Stimulated activated CD4-positive, alpha-beta T cell treated with anti-CD3 and anti-CD28 coated beads, Interleukin-1b, Interleukin-23, amount 100 ng/mL, for 4 hours (primary cell): ENCODE results near the gene AKAP6.
"Not testable (repeated sequence)": the region's sequence is repeated elsewhere in the genome, so short reads cannot be mapped to it uniquely, and the experiment has no call there.

Experiments
- DNase-seq, 2 donors: peaks; one replicate each; pipeline ENCODE4 v3.0.0-alpha.2; 2020; ENCODE audit warnings: low read depth in 2 of 2

The AKAP6 gene

DNA sequence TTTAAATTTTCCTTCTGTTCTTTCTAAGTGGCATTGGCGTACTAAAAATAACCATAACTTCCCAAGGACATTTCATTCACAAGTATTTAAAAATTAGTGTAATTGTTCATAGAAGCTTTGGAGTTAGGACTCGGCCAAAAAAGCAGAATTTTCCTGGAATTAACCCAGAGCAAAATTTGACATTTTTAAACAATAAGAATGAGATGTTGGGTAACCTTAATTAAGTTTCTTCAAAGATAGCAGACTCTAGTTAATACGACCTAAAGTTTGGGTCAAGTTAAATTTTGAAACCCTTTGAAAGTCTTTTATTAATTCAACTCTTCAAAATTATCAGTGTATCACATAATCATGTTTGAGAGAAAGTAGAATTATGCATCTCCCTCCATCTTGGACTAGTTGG, 118.3 kb downstream of the AKAP6 start:
- DNase-seq: no peak

DNA sequence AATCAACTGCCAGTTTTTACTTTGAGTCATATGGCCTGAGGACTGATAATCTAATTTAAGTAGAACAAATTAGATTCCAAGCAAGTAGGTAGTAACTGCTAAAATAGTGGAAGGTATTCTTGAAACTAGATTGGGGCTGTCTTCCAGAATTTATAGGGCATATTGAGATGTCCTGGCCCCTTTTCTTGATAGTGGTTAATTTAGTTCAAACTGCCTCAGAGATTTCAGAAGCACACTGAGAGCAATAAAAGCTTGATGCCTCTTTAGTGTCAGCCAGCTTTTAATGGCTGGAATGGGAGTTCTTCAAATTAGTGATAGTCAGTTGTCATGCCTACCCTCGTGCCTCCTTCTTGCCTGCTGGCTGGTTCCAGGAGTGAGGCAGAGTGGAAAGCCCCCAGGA, 120.5 kb downstream of the AKAP6 start:
- no peak for DNase-seq

DNA sequence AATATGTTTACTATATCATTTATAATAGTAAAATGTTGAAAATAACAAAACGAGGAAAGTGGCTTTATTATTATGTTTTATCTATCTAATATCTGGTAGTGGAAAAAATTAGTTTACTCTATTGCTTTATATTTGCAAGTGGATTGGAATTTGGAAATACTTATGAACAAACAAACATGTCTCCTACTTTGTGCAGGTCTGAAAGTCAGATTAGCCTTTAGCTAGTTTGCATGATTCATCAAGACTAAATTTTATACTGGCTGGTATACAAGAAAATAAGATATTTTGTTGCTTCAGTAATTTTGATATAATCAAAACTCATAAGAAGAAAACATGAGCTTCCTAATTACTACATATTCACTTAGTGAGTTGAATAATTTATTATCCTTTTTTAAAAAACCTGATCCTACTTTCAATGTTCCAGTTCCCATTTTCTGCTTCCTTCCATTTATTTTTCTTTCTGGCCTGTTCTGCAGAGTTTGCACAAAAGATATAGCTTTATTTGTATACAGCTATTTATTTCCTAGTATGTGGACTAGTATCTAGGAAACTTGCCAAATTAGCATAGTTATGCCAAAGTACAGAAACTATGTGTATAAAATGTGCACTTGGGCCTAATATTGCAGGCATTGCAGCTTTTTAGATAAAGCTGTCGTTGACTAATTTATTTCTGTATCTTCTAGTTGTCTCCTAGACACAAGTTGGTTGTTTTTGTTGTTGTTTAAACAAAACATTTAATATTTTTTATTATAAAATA, 122.0 kb downstream of the AKAP6 start:
- DNase-seq: no peak

DNA sequence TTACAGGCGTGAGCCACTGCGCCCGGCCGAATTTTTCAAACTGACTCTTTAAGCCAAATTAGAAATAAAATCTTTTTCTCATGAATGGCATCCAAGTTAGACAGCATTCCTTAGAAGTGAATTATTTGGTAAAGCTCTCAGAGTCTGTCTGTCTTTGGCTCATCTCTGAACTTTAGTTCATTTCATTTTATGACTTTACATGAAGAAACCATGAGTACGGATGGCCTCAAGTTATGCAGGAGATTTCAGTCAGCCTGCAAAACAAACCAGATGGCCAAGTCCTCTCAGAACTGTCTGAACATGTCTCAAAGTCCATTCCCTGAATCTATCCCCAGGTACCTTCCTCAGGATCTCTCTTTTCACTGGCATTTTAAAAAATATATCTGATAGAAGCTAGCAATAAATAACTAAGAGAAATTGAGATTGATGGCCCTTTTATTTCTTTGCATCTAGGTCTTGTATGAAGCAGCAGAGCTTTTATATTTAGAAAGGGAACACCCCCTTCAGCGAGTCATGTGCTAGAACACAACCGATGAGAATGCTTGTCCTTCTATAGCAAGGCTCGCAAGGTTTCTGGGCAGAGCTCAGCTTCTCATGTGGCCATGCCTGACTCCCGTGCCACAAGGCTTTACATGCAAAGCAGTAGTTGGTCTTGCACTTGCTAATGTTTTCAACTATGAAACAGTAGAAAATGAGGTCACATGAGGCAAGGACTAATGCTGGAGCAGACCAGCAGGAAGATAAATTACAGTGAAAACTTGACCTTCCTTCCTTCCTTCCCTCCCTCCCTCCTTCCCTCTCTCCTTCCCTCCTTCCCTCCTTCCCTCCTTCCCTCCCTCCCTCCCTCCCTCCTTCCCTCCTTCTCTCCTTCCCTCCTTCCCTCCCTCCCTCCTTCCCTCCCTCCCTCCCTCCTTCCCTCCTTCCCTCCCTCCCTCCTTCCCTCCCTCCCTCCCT, 125.0 kb downstream of the AKAP6 start:
- DNase-seq: no peak

DNA sequence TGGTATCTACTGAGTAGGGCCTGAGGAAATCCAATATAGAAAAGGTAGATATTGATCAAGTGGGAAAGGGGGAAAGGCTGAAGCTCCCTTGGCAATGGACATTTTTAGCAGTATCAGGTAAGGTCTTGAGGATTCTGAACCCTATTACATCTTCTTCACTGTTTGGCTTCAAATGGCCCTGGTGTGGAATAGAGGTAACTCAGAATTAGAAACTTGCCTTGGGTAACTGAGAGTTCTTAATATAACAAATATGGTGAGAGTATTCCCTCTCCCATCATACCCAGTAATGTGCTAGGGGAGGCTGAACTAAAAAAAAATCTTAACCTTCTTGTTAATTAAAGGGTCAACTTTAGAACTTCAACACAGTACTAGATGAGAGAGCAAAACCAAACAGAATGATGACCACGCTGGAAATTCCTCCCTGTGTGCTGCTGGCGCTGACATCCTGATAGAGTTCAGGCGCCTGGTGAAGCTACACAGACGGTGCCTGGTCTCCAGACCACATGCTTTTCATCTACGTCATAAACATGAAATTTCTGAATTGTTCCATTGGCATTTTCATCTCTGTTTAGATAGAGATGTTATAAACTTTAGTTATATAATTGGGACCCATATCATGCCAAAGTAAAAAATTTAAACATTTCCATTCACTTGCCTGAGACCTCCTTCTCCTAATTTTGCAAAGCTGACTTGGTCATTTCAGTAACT, 128.3 kb downstream of the AKAP6 start:
- no peak for DNase-seq

DNA sequence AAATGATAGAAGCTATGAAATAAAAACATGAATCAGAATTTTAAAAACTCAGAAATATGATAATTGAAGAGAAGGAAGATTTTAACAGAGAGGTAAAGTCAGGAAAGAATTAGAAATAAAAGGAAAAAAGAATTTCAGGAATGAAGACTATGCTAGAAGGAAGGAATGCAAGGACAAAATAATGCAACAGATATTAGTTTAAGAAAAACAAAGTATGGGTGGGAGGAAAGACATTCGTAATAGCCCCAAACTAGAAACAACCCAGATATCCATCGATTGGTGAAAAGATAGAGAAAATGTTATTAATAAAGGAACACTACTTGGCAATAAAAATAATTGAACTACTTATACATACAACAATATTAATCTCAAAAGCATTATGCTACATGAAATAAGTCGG, 129.6 kb downstream of the AKAP6 start:
- DNase-seq: no peak

DNA sequence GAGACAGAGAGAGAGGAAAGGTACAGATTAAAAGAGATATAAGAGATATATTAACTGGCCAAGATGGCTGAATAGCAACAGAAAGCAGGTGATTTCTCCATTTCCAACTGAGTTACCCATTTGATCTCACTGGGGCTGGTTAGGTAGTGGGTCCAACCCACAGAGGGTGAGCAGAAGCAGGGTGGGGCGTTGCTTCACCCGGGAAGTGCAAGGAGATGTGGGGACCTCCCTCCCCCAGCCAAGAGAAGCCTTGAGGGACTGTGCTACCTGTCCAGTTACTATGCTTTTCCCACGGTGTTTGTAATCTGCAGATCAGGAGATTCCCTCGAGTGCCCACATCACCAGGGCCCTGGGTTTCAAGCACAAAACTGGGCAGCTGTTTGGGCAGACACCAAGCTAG, 131.2 kb downstream of the AKAP6 start:
- no peak for DNase-seq

DNA sequence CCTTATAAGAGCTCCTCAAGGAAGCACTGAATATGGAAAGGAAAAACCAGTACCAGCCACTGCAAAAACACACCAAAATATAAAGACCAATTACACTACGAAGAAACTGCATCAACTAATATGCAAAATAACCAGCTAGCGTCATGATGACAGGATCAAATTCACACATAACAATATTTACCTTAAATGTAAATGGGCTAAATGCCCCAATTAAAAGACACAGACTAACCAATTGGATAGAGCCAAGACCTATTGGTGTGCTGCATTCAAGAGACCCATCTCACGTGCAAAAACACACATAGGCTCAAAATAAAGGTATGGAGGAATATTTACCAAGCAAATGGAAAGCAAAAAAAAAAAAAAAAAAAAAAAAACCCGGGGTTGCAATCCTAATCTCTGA, 133.5 kb downstream of the AKAP6 start:
- not testable (repeated sequence) for DNase-seq

DNA sequence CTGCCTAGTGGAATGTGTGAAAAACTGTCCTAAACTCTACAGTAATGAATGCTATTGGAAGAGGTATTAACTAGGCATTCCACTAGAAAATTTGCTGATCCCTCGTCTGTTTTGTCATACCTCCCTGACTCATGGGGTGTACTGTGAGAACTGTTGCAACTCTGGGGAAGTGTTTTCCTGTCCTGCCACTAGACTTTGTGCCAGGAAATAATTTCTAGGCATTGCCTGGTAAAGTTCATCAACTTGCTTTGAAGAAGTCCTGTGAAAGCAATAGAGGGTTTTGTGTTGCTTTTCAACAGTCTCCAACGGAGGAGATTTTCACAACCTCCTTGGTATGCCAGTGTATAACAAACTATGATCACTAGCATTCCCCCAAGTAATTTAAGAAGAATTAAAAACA, 139.9 kb downstream of the AKAP6 start:
- no peak for DNase-seq

DNA sequence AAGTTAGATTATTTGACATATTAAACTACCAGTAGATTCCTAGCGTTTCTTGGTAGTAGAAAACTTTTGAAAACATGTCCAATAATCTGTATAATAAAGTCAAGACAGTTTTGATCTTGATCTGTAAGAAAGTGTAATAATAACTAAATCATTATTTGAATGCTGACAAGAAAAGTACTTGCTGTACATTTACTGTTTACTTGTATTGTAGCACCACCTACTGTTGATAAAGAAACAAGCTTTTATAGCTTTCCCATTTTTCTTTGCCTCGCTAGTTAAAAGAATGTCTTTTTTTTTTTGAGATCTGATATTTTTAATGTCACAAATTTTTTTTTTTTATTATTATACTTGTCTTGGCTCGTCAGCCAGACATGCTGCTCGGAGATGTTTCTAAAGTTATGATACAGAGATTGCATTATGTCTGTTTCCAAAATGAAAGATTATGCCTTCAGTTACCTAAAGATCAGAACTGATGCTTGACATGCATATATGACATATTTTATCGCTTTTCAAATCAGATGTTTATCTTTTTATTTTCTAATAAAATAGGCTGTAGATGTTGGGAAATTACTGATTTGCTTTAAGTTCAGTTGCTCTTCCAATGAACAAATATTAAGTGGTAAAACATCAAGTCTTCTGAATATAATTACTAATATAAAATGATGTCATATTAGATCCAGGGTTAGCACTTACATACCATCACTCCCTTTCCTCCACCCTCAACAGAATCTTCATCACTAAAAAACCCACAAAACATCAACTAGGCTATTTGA, 140.5 kb downstream of the AKAP6 start:
- DNase-seq: no peak

DNA sequence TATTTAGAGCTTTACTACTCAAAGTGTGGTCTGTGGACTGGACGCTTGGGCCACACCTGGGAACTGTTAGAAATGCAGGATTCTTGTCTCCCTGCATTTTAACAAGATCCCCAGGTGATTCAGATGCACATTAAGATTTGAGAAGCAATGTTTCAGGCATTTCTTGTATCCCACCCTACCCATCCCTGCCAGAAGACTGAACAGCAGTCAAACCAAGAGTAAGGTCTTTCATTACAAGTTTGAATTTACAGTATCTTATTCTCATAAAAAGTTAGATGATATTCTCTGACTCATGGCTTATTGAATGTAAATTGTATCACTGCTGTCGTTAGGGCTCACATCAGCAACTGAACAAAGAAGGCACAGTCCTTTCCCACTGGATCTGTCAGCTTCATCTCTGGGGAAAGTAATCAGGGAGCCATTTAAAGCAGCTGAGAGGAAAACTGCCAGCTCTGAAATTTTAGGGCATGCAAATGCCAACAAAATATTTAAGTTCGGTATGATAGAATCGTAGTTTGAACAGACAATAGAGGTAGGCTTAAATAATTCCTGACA, 141.1 kb downstream of the AKAP6 start:
- no peak for DNase-seq

DNA sequence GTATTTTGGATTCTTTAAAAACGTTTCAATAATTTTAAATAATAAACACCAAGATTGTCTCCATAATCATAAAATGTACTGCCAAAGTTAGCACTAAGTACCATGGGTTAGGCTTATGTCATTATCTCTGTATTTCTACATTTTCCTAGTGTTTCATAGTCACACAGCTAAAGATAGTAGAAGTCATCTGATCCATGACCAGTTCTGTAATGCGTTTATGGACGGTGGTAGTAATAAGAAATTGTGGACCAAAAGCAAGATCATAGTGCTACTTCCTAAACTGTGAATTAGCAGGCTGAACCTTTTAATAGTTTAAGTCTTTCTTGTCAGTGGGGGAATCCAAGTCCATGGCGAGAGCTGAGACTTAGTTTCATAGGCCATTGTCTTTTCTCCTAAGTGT, 142.1 kb downstream of the AKAP6 start:
- DNase-seq: no peak

DNA sequence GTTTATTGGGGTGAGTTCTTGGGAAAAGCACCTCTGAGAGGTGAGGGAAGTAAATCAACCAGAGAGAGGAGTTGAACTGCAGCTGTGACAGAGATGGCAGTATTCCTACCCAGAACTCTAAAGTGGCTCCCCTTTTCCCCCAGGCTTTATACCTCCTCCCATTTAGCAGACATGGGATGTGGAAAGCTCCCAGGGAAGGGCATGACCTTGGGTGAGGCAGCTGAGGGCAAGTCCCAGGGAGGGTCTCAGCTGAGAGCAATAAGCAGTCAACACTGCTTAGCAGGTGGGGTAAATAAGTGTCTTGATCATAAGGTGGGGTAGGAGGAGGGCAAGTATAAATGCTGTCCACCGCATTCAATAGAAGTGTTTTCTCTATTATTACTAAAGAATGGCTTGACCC, 143.0 kb downstream of the AKAP6 start:
- no peak for DNase-seq

DNA sequence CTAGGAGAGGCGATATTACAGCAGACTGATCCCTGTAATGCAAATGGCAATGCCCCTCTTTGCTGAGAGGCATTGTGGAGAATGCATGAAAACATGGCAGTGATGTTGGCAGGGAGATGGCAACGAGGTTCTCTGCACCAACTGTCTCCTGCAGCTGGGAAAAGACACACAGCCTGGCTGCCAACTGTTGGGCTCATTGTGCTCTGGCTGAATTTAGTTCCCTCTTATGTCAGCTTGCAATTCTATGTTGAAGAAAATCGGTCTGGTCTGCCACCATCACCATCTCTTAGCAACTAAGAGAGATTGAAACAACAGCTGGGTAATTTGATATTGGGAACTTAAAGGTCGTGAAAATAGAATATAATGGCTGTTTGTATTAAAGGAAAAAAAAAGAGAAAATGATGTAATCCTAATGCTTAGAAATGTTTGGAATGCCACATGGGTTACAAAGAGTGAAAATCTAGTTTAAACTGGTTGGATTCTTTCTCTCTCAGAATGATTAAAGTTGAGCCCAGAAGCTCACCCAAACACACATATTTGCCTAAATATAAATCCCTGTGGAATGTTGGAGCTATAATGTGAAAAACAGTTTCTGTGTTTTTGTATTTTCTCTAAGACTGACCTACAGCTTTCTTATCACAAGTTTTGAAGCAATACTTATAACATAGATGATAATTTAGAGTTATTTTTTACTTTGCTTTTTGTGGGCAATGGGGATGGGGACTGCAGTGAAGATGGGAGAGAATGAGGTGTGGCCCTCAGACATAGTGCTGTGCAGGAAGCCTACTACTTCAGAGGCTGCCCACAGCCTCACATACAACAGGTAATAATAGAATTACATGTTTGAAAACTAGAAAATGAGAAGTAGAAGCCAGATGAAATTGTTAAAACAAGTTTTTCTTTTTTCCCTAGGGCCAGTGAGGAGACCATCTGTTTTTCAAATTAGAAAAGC, 143.7 kb downstream of the AKAP6 start:
- no peak for DNase-seq

DNA sequence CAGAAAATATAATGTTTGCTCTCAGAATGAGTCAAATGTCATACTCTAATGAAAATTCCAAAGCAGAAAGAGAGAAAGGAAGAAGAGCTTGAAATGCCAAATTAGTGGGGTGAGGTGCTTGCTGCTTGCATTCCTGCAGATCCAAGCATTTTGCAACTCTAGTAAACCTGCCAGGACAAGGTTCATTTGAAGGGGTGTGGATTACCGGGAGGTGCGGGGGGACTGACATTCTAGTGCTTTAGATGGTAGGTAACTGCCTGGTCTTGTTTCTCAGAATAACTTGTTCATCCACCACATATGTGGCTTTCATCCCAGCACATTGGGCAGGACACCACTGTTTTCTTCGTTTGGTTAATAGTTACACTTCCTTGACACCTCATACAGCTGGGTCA, 144.4 kb downstream of the AKAP6 start:
- no peak for DNase-seq

DNA sequence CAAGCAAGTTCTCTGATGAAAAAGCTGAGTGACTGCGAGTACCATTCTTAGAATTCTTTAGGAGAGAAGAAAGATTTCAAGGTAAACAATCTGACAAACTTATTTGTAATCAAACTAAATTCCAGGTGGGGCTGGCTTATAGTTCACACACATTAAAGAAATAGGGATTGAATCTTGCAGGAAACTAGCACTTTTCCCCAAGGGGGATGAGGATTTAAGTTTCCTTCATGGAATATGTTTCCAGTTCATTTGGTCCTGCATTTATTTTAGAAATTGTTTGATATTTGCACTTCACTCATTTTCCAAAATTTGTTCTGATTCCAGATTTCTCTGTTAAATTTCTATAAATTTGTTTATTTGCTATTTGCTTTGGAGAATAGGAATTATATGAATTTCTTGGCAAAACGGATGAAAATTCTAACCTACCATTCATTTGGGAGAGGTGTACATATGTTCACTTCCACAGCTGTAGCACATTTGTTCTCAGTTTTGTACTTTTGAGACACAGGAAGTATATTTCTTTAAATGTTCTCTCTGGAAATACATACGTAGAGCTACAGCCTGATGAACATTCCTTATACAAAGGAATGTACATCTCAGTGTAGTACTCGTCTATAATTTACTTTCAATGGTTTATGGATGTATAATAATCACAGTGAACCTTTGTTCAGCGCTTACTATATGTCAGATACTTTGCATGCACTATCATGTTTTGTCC, 145.5 kb downstream of the AKAP6 start:
- DNase-seq: no peak

DNA sequence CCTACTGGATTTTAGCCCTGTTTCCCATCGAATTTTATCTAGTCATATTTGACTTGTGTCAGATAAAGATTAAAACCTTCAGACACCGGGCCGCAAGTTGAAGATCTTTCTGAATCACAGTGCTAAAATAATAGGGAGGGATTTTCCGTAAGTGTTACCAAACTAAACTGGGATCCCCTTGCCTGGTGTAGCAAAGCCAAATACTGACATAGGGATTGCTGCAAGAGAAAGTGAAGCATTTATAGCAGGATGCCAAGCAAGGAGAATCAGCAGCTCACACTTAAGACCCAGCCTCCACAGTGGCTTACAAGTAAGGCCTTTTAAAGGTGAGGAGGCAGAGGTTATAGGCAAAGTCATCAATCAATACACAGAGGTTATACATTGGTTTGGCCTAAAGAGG, 147.4 kb downstream of the AKAP6 start:
- no peak for DNase-seq

DNA sequence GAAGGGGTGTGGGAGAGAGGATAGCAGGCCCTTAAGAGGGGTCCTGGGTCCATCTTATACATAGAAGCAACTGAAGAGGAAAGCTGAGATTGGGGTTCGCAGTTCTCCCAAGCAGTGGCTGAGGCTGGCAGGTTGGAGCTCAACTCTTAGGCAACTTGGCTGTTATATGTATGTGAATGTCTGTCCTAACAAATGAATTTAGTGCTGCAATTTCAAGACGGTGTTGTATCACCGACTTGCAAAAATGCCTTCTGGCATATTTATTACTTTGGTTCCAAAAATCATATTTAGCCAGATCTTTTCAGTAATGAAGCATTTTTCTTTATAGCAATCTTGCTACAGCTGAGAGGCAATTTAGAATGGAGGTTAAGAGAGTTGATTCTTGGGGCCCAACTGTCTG, 148.3 kb downstream of the AKAP6 start:
- DNase-seq: no peak

DNA sequence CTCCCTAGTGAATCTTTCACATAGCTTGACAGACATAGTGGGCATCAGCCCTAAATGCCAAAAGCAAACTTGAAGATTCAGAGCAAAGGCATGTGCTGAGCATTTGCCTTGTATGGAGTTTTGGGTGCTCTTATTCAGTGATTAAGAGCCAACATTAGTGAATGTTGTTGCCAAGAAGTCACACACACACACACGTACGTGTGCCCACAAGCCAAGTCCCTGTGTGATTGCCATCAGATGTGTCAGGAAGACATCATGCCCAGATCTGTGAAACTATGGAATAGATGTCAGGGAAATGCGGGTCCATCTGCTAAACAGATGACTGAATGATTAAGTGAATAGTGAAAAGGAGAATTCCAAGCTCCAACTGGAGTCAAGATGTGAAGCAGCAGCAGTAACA, 149.0 kb downstream of the AKAP6 start:
- DNase-seq: no peak

DNA sequence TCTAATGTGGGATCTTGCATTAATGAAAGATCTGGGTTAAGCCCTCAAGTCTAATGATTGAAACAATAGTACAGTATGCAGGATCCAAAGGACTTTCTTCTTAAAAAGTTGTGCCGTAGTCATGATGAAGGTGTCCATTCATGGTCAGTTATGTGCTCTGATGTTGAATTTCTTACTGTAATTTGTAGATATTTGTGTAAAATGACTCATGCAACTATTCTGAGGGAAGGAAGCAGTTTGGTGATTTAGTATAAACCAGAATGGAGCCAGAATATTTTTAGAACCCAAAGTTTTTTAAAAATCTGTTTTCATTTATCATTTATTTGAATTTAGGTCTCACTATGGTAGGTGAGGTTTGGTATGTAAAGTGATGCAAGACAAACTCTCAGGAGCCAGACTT, 151.2 kb downstream of the AKAP6 start:
- no peak for DNase-seq
